ENCODE measurements around the gene MSX1.

GRCh38 chr4:4825431-4825830 lies 34.0 kb upstream of the MSX1 start:
- no peak for TF ChIP-seq EZH2 (IDR thresholded peaks at IDR 0.05)
- no peak for TF ChIP-seq CTCF (IDR thresholded peaks at IDR 0.05)

All from neural progenitor cell (in vitro differentiated cells).